CD4-positive, alpha-beta T cell treated with Interleukin-4 for 1 hour (primary cell): ENCODE data around the gene ZDHHC16.
A peak's percentile ranks its signal among the peaks of the same experiment; 100 is the strongest.
"Not testable (repeated sequence)": the region's sequence is repeated elsewhere in the genome, so short reads cannot be mapped to it uniquely, and the experiment has no call there.

Experiments used
- DNase-seq, 2 donors: peaks; one replicate each; pipeline ENCODE4 v3.0.0-alpha.2; 2020 to 2022

Gene ZDHHC16

DNA sequence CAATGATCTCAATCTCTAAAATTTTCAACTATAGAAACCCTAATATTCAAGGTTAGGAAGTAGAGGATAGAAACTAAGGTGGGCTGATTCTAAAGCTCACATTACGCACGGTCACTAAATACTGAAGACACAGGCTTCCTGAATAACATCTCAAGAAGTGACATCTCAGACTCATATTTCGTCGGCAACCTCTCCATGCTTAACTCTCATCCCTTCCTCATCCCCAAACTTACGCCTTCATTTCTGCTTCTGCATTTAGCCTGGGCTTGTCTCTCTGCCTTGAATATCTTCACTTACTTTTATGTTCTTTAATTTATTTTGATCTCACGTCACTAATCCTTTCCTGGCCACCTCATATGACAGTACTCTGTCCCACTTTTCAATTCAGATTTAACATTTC lies 10.8 kb upstream of the ZDHHC16 start:
- DNase-seq: no peak

DNA sequence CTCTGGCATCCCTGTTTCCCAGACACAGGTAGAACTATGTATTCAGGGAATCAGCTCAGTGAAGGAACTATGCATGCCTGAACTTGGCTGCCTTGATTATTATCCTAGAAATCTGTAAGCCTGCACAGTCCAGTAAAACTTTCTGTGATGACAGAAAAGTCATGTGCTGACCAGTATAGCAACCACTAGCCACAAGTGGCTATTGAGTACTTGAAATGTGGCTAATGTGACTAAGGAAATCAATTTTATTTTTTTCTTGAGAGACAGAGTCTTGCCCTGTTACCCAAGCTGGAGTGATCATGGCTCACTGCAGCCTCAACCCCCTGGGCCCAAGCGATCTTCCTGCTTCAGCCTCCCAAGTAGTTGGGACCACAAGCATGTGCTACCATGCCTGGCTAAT lies 3.7 kb upstream of the ZDHHC16 start:
- DNase-seq: no peak

DNA sequence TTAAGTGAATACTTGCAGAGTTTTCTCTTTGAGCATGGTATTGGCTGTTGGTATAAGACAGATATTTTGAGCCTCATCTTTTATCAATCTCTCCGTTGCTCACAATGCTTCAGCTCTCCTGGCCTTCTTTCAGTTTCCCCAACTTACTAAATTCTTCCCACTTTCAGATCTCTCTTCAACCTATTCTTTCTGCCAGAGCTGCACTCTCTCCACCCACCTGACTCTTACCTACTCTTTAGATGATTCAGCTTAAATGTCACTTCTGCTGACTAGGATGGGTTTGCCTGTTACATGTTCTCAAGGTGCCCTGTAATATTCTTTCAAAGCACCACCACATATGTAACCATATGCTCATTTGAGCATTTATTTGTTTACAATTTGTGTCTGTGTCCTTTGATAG lies 1.8 kb upstream of the ZDHHC16 start:
- DNase-seq: no peak

DNA sequence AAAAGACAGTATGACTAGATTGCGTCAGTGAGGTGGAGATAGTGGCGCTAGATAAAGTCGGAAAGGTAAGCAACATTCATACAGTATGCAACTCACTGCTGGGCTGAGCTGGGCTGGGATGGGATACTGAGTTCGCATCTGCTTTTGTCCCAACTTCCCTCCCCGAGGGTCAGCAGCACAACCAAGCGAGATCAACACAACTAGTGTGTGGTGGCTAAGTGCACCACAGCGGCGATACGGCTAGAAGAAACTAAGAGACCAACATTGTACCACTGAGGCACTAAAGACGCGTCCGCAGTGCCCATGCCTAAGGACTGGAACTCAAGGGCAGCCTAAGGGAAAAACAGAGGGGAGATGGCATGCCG lies 636 bp upstream of the ZDHHC16 start:
- no peak for DNase-seq

DNA sequence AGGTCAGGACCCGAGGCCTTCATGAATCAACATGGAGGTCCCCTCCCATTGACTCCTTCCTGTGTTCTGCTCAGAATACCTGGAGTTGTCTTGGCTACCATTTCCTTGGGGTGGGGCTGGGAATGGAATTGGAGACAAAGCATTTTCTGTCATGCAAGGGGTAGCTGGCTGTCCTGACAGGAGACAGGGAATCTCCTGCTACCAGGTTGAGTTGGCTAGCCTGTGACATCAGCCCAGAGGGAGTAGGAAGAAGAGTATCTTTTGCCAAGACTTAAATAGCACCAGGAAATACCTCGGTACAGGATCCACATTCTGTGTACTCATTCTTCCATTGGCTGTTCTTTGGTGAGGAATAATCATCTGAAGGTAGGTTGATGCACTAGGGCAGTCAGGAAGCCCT lies 4.9 kb downstream of the ZDHHC16 start:
- no peak for DNase-seq

DNA sequence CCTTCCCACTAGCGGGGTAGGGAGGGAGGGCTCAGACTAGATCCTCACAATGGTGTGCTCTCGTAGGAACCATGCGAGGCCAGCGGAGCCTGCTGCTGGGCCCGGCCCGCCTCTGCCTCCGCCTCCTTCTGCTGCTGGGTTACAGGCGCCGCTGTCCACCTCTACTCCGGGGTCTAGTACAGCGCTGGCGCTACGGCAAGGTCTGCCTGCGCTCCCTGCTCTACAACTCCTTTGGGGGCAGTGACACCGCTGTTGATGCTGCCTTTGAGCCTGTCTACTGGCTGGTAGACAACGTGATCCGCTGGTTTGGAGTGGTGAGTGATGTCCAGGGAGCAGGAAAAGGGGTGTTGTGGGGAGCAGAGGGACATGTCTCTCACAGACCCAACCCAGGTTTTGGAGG lies 5.6 kb downstream of the ZDHHC16 start:
- DNase-seq: no peak

DNA sequence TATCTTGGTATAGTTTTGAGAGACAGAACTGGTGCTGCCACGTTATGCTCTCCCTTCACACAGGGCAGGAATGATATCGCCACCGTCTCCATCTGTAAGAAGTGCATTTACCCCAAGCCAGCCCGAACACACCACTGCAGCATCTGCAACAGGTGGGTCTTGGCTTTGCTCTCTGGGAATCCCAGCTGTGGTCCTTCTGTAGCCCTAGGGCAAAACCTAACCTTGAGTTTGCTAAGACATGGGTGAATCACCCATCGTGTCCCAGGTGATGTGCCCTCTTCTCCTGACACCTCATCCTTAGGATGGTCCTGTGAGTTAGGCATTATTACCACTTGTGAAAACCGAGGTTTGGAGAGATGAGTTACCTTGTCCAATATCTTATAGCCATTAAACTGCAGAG lies 6.4 kb downstream of the ZDHHC16 start:
- no peak for DNase-seq

DNA sequence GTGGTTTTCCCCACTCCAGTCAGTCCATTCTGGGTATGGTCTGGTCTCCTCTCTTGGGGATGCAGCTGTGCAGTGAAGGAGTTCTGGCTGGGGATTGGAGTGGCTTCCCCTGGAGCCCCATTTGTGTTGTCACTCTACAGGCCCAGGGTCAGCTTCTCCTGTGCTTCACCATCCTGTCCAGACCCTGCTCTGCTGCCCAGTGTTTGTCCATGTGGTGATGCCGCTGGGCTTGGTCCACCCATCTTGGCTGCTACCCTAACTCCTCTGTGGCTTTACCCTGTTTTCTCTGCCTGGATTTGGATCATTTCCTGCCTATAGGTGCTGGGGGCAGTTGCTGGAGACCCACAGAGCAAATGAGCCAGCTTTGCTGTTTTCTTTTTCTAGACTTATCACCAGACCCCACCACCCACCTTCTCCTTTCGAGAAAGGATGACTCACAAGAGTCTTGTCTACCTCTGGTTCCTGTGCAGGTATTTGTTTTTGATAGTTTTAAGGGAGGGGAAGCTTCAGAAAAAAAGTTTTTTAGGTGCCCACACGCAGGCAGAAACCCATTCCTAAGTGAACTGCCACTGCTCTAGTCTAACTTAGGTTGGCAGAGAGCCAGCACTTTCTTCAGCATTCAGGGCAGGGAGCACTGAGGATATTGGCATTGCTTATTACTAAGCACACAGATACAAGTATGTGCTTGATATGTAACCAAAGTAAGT lies 8.5 kb downstream of the ZDHHC16 start:
- no peak for DNase-seq

DNA sequence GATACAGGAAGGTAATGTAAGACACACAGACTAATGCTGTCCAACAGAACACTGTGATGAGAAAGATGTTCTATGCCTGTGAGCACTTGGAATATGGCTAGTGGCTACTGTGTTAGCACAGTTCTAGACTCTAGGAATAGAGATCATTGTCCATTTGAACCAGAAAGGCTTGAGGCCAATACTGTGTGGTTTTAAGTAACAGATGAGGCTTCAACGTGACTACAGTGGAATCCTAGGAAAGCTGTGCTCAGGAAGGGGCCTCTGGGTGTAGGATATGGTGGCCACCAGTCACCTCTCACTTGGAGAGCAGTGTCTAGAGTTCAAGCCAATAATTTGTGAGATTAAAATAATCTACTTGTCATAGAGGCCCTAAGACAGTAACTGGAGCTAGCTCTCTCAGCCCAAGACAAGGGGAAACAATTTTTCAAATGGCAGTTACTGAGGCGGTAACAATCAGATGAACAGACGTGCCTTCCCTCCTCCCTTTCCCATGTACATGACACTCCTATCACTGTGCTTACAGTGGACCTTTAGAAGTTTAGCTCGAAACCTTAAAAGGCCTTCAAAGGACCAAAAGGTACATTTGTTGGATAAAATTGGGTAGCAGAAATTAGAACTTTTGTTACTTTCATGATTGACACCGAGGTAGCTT lies 10.2 kb downstream of the ZDHHC16 start:
- DNase-seq: no peak

DNA sequence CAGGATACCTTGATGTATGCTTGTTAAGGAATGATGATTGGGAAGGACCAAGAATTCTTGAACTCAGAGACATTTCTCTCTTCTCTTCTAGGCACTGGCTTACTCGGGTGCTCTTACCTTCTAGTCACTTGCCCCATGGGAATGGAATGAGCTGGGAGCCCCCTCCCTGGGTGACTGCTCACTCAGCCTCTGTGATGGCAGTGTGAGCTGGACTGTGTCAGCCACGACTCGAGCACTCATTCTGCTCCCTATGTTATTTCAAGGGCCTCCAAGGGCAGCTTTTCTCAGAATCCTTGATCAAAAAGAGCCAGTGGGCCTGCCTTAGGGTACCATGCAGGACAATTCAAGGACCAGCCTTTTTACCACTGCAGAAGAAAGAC lies 10.7 kb downstream of the ZDHHC16 start:
- DNase-seq: no peak

DNA sequence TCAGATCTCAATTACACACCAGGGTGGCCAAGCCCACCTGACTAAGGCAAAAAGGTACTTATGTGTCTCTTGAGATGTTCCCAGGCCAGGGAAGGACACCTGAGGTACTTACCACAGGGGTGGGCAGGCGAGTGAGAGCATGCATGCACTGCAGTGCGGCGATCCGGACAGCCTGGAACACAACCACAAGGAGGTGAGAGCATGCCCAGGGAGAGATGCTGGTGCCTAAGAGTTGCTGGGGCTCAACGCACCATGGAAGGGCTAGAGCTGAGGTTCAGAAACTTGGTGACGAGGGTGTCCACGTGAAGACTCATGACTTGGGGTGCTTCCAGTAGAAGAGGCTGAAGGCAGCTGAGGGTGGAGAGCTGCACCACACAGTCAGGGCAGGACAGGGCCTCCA lies 13.1 kb downstream of the ZDHHC16 start:
- DNase-seq: no peak

DNA sequence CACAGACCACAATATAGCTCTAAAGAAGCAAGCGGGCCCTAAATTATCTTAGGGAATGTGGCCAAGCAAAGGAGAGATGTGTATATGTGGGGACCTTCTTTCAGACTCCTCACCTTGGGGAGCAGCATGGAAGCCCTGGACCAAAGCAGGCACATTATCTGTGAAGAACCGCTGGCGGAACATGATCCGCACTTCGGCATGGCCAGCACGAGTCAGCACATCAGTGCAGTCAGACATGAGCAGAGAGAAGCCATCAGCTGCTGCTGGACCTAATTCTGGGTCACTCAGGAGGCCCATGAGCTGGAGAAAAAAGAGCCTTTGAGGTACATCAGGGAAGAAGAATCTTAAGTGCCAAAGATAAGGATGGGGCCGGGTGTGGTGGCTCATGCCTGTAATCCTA lies 14.0 kb downstream of the ZDHHC16 start:
- no peak for DNase-seq

DNA sequence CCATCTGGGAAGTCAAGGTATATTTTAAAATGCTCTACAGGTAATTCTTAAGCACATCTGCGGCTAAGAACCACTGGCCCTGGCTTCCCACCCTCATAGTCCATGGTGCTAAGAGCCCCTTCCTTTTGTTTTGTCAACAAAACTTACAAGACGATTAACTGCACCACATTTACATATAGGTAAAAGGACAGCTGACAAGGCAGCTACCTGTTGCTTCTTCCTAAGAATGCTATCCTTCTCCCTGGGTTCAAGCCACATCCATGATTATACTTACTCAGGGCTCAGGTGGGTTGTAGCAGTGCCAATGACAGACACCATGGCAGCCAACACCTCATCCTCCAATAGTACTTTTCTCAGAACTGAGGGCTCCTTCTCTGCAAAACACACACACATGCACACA lies 16.3 kb downstream of the ZDHHC16 start:
- DNase-seq: no peak

DNA sequence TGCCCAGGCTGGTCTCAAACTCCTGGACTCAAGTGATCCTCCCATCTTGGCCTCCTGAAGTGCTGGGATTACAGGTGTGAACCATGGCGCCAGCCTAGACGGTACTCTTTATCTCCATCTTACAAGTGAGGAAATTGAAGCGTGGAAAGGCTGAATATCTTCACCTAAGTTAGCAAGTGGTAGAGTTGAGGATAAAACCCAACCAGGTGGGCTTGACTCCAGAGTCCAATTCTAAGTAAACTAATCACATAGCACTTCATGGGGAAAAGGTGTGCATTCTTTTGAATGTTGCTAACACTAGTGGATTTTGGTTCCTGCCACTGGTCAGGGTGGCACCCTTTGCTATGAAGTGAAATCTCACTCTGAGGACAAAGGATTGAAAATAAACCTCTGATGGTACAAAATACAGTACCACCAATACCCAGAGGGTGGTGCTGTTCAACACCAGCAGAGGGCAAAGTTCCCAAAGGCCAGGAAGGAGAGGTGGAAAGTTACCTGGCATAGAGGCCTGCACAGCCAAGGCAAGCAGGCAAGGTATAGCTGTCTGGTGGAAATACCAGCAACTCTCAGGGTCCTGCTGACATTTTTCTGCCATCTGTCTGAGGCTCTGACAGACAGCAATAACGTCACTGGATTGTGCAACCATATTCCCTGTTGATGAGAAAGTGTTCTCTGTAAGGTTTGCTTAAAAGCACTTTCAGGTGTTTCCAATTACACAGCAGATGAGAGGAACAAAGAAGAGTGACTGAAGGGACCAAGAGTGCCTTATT lies 17.6 kb downstream of the ZDHHC16 start:
- peak; percentile 20 to 56 for DNase-seq

DNA sequence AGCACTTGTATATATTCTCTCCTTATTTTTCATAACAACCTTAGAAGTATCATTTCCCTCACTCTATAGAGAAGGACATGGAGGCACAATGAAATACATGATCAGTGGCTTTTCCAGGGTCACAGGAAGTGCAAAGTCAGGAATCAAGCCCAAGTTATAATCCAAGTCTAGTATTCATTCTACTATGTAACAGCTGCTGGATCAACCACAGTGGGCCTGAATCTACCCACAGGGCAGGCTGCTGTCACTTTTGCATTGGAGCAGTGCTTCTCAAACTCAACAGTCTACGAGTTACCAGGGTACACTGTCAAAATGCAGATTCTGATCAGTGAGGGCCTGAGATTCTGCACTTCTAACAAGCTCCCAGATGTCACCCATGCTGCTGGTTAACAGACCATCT lies 18.3 kb downstream of the ZDHHC16 start:
- no peak for DNase-seq

DNA sequence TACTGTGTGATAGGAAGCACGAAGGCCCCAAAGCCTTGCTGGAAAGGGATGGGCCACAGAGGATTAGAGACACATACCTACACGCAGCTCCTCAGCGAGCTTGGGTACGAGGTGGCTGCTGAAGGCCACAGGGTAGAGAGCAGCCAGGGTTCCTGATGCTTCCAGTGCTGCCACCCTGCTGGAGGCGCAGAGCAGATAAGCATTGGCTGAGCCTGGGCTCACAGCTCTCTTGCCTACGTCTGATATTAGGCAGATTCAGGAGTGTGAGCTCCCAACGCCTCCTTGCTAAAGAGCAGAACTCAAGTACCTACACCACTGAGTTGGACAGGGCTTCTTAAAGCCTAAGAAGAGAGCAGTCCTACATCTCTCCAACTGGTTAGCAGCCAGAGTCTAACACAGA lies 20.0 kb downstream of the ZDHHC16 start:
- DNase-seq: no peak

DNA sequence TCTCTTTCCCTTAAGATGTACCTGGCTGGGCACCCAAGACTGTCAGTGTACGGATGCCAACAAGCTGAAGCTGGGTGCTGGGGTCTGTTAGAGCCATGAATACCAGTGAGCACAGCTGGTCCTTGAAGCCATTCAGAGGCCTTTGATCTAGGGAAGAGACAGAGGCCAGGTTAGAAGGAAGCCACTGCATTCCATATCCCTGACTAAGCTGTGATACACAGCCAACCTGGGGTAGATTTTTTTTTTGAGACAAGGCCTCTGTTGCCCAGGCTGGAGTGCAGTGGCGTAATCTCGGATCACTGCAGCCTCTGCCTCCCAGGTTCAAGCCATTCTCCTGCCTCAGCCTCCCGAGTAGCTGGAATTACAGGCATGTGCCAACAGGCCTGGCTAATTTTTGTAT lies 20.8 kb downstream of the ZDHHC16 start:
- DNase-seq: no peak

DNA sequence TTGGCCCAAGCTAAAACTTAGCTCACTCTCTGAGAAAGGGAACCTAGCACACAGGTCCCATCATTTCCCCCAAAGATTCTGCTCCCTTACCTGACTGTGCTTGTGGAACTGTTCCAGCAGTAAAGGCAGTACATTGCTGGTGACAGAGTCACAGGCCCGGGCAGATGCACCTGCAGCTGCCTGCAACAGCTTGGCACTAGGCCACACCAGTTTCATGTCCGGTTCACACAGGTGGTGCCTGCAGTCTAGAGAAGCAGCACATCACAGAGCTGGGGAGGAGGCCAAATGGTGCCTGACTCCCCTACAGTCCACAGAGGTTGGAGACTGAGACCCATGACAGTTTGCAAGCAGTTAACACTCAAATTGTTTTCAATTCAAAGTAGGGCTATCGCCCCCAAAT lies 22.2 kb downstream of the ZDHHC16 start:
- DNase-seq: no peak

DNA sequence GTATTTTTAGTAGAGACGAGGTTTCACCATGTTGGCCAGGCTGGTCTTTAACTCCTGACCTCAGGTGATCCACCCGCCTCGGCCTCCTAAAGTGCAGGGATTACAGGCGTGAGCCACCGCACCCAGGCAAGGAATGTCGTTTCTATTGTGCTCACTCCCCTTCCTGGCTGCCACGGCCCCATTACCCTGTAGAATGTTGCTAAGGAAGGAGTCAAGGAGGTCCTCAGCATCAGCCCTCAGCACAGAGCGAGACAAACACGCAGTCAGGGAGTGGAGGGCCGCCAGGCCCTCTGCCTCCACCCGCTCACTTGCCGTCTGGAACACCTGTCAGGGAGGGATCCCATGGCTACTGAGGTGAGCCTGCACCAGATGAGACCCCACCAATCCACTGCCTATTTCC lies 22.8 kb downstream of the ZDHHC16 start:
- DNase-seq: not testable (repeated sequence)

DNA sequence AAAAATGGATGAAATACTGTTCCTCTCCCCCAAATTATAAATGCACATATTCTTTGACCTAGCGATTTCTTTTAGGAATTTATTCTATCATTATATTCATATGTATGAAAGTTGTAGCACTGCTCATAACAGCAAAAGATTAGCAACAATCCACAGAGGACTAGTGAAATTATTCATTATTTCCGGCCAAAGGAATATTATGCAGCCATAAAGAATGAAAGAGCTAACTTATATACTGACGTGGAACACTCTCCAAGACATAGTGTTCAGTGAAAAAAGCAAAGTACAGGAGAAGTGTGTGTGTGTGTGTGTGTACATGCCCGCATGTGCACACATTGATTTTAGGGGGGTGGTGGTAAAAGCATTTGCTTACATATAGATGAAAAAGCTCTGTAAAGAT lies 28.9 kb downstream of the ZDHHC16 start:
- DNase-seq: no peak

DNA sequence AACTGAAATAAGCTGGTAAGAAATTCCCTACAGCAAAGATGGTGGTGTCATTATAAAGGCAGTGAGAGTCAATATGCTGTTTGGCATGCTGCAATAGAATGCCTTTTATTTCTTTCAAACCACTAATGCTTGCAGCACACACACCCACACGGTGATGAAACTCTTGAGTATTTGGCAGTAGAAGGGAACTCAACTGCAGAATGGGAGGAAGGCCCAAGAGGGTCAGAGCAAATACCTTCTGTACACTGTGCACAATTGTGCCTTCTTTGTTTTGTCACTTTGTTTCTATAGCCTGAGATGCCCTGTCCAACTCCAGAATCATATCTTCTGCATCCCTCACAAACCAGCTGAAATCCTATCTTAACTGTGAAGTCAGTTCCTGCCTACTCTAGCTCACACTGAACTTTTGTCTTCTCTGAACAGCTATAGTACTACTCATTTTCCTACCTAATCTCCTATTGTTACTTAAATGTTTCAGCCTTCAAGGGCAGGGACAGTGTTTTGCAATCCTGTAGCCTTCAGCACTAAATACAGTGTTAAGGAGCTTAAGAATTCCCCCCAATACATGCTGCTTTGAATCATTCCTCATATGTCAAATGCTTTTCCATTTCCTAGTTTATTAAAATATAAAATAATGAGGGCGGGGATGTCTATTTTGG lies 30.1 kb downstream of the ZDHHC16 start:
- DNase-seq: no peak

DNA sequence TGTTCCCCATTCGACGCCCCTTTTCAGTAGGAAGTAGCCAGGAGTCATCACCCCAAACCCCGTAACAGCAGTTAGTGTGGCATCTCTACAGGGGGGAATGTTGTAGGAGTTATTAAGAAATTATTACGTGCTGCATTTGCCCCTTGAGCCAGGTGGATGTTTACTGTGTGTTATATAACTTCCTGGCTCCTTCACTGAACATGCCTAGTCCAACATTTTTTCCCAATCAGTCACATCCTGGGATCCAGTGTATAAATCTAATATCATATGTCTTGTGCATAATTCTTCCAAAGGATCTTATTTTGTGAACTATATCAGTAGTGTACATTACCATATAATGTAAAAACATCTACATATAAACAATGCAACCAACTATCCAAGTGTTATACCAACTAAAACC lies 33.4 kb downstream of the ZDHHC16 start:
- DNase-seq: not testable (repeated sequence)

DNA sequence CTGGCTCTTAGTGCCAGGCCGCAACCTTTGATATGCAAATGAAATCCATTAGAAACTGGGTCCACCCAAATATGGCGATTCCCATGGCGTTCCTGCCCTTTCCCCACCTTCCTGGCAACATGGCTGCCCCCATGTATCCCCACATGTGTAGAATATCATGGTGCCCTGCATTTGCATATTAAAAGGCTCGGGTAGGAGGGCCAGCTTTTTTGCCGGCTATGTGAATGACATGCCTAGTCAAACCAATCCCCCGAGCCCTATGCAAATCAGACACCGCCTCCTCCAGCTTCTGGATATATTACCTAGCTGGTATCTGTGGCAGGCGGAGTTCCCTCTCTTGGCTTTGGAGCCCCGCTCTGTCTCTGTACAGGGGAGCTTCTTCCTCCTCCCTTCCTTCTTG lies 34.0 kb downstream of the ZDHHC16 start:
- no peak for DNase-seq

DNA sequence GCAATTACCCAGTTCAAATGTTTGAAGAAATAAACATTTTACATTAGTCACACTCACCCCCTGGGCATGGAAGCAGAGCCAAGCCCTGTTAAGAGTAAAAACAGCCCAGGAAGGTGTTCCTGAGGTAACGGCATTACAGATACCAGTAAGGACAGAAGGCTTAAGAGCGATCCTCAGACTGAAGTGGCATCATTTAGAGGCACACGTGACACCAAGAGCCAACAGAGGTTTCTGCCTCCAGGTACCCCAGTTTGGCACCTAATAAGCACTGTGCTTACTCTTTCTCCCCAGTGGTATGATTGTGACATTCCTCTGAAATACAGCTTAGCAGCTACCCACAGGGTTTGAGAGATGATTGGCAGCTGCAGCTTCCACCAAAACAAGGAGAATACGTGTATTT lies 35.1 kb downstream of the ZDHHC16 start:
- DNase-seq: no peak
